Measurements from ENCODE around the gene PPFIBP1. TPM values are rescaled to one million over a fixed set of nuclear protein-coding genes. Genes with fewer than 3 reads are reported as not detected.

PPFIBP1 gene
- total RNA-seq, 2 donors from 2014 or later: 61.3 to 121 TPM

DNA sequence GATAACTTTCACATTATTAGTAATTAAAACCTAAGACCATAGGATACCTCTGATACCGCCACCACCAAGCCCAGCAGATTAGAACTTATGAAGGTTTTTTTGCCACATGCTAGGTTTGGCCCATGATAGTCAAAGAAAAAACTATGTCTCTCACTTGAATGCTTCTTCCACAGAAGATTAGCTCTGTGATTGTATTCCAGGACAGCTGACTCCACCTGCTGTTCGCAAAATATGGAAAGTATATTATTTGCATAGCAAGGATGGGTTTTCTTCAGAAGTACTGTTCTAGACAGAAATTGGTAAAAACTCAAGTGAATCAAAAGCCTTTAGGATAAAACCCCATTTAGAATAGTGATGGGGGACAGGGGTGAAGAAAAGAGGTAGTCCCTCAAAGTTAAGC, 42.2 kb downstream of the PPFIBP1 start:
- DNase-seq (ENCODE audit: low spot score): no peak
- intact Hi-C loops (cut with DNase I): no loop called here
- Histone ChIP-seq H3K4me3 (no peak overlapping the region), H3K27ac (no peak overlapping the region), H3K9me3 (no peaks in the 10 kb centered on the region), H3K27me3 (replicated peaks; ENCODE audit: insufficient read depth) (no peaks in the 10 kb centered on the region), H3K4me1 (replicated peaks) (no peaks in the 10 kb centered on the region), H3K36me3 (no peaks in the 10 kb centered on the region)
- 88% methylated on average over 2 of the region's 2 CpGs for WGBS
- TF ChIP-seq, protein P1, sequence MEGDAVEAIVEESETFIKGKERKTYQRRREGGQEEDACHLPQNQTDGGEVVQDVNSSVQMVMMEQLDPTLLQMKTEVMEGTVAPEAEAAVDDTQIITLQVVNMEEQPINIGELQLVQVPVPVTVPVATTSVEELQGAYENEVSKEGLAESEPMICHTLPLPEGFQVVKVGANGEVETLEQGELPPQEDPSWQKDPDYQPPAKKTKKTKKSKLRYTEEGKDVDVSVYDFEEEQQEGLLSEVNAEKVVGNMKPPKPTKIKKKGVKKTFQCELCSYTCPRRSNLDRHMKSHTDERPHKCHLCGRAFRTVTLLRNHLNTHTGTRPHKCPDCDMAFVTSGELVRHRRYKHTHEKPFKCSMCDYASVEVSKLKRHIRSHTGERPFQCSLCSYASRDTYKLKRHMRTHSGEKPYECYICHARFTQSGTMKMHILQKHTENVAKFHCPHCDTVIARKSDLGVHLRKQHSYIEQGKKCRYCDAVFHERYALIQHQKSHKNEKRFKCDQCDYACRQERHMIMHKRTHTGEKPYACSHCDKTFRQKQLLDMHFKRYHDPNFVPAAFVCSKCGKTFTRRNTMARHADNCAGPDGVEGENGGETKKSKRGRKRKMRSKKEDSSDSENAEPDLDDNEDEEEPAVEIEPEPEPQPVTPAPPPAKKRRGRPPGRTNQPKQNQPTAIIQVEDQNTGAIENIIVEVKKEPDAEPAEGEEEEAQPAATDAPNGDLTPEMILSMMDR (IDR thresholded peaks at IDR 0.05): no peak
- TF ChIP-seq POLR2AphosphoS5 (IDR thresholded peaks at IDR 0.05) (no peak), POLR2A (IDR thresholded peaks at IDR 0.05) (no peak)

DNA sequence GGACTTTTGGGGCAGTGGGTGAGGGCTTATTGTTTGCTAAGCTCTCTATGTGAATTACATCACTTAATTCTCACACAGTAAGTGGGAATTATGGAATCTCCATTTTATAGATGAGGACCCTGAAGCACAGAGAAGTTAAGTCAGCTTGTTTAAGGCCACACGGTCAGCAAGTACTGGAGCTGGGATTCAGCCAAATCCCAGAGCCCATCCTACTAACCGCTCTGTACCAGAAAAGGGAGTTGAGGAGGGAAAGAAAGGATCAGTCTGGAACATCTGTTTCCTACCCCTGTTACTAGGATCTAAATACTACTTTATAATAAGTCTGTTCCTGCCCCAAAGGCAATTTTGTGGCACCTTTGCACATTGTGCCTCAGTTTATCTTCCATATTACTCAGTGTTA, 42.6 kb downstream of the PPFIBP1 start:
- intact Hi-C loops (cut with DNase I): no loop called here

DNA sequence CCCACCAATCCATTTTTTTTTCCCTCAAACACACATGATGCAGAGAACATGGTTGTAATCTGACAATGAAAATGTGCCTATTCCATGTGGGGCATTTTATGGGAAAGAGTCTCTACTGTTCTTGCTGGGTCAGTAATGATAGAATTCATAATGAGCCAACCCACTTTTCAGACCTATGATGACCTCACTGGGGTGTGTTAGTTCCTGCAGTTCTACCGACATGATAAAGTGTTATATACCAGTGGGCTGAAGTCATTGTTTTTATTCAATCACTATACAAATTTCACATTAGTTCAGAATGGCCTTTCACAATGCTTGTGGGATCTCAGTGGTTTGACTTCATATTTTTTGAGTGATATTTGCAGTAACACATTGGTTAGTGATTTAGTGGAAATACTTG, 47.5 kb downstream of the PPFIBP1 start:
- Histone ChIP-seq H3K9me3 (no peaks in the 10 kb centered on the region), H3K27me3 (replicated peaks; ENCODE audit: insufficient read depth) (no peaks in the 10 kb centered on the region), H3K4me3 (no peak overlapping the region), H3K36me3 (no peaks in the 10 kb centered on the region), H3K27ac (no peak overlapping the region), H3K4me1 (replicated peaks) (no peaks in the 10 kb centered on the region)
- 59% methylated on average over 1 of the region's 1 CpG for WGBS
- TF ChIP-seq POLR2AphosphoS5 (IDR thresholded peaks at IDR 0.05) (no peak), POLR2A (IDR thresholded peaks at IDR 0.05) (no peak)
- TF ChIP-seq, protein P1 (IDR thresholded peaks at IDR 0.05): no peak
- intact Hi-C loops (cut with DNase I): no loop called here
- DNase-seq (ENCODE audit: low spot score): no peak

More for the DNA sequence above, 42.6 kb downstream of the PPFIBP1 start:
- Histone ChIP-seq H3K4me1 (replicated peaks) (no peaks in the 10 kb centered on the region), H3K36me3 (no peaks in the 10 kb centered on the region), H3K4me3 (no peak overlapping the region), H3K27me3 (replicated peaks; ENCODE audit: insufficient read depth) (no peaks in the 10 kb centered on the region), H3K27ac (no peak overlapping the region), H3K9me3 (no peaks in the 10 kb centered on the region)
- TF ChIP-seq, protein P1 (IDR thresholded peaks at IDR 0.05): no peak
- TF ChIP-seq POLR2AphosphoS5 (IDR thresholded peaks at IDR 0.05): no peak
- no peak for TF ChIP-seq POLR2A (IDR thresholded peaks at IDR 0.05)
- DNase-seq (ENCODE audit: low spot score): no peak
- 85% methylated on average over 2 of the region's 2 CpGs for WGBS

DNA sequence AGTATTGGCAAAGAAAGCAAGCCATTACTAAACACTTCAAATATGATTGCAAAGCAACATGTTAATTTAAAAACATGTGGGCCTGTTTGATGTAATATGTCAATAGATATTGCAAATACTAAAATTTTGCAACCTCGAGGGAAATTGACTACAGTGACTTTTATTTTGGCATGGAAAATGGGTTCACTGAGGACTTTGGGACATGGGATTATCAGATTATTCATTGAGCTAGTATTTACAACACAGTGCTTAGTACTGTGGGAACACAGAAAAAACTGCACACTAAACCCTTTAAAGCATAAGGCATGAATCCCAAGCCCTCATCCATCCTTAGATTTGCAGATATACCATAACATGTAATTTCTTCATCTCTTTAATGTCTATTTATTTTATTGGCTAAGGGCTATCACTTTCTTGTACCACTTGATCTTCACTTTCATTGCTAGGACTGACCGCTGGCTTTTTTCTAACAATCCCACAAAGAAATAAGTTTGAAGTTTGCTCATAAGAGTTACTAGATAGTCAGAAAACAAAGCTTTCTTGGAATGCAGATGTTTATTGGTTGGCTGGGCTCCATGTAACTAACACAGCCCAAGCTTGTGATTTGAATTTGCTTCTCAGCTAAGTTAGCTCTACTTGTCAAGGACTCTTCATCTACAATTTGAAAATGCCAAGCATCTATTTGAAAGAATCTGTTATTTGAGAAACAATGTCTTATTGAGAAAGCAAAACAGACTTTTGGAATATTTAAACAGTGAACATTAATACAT, 48.7 kb downstream of the PPFIBP1 start:
- intact Hi-C loops (cut with DNase I): no loop called here
- no peak for DNase-seq (ENCODE audit: low spot score)
- TF ChIP-seq POLR2A (IDR thresholded peaks at IDR 0.05) (no peak), POLR2AphosphoS5 (IDR thresholded peaks at IDR 0.05) (no peak)
- TF ChIP-seq, protein P1 (IDR thresholded peaks at IDR 0.05): no peak
- Histone ChIP-seq H3K4me1 (replicated peaks) (no peaks in the 10 kb centered on the region), H3K4me3 (no peak overlapping the region), H3K9me3 (no peaks in the 10 kb centered on the region), H3K27me3 (replicated peaks; ENCODE audit: insufficient read depth) (no peaks in the 10 kb centered on the region), H3K36me3 (no peaks in the 10 kb centered on the region), H3K27ac (no peak overlapping the region)
- WGBS: 68% methylated on average over 2 of the region's 2 CpGs

DNA sequence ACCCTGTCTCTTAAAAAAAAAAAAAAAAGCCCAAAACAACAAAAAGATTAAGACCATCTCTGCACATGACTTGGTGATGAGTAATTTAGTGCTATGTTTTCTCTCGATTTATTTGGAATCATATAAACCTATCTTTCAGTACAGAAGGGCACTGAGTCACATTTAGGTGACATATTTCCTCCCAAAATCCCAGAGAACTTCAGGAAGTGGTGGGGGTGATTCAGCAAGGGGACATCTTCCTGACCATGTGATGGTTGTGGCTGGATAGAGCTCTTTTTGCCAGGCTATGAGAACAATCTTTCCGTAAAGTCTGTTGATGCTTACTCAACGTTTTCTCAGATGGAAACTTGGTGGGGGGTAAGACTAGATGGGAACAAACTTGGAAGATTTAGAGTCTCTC, 50.0 kb downstream of the PPFIBP1 start:
- TF ChIP-seq, protein P1 (IDR thresholded peaks at IDR 0.05): no peak
- TF ChIP-seq POLR2A (IDR thresholded peaks at IDR 0.05) (no peak), POLR2AphosphoS5 (IDR thresholded peaks at IDR 0.05) (no peak)
- 78% methylated on average over 3 of the region's 3 CpGs for WGBS
- intact Hi-C loops (cut with DNase I): no loop called here
- Histone ChIP-seq H3K27ac (no peak overlapping the region), H3K4me1 (replicated peaks) (no peaks in the 10 kb centered on the region), H3K36me3 (no peaks in the 10 kb centered on the region), H3K9me3 (no peaks in the 10 kb centered on the region), H3K4me3 (no peak overlapping the region), H3K27me3 (replicated peaks; ENCODE audit: insufficient read depth) (no peaks in the 10 kb centered on the region)
- DNase-seq (ENCODE audit: low spot score): no peak

All from prostate gland (tissue), 2 donors.